ENCODE results near the gene ZNF614. TPM values are rescaled to one million over a fixed set of nuclear protein-coding genes. Genes with fewer than 3 reads are reported as not detected.
A peak's percentile ranks its signal among the peaks of the same experiment; 100 is the strongest.

The ZNF614 gene
- total and polyA plus RNA-seq, 2 of the 13 experiments (the other 11 are each of a cell fraction or from before 2014, with no cell fraction given) = 13.0 to 22.8 TPM

GRCh38 chr19:51986309-51987291, 41.6 kb downstream of the ZNF614 start, which contains the start of gene ZNF350 (continued):
- TF ChIP-seq ZNF468 (CRISPR knock-in tag; IDR thresholded peaks at IDR 0.05) (no peak), ZNF580 (CRISPR knock-in tag; IDR thresholded peaks at IDR 0.05; ENCODE audit: borderline replicate concordance, low read depth) (0 out of 2 replicates have a peak, but pooled peaks have one; percentile 61), TFE3 (CRISPR knock-in tag; IDR thresholded peaks at IDR 0.05) (no peak), HNF1B (CRISPR knock-in tag; IDR thresholded peaks at IDR 0.05) (peak; percentile 86), ISX (CRISPR knock-in tag; conservative IDR thresholded peaks at IDR 0.05) (no peak), ASH2L (IDR thresholded peaks at IDR 0.05; ENCODE audit: insufficient read length, low read depth, low read length) (peak; percentile 83), HES4 (CRISPR knock-in tag; IDR thresholded peaks at IDR 0.05; ENCODE audit: borderline replicate concordance) (no peak), KAT7 (CRISPR knock-in tag; IDR thresholded peaks at IDR 0.05; ENCODE audit: borderline replicate concordance) (no peak; the same call in 1 of the 2 replicates), CCDC6 (CRISPR knock-in tag; IDR thresholded peaks at IDR 0.05) (no peak), GABPB1 (CRISPR knock-in tag; IDR thresholded peaks at IDR 0.05) (peak; percentile 84), GATAD1 (CRISPR knock-in tag; IDR thresholded peaks at IDR 0.05) (peak; percentile 96), KLF6 (CRISPR knock-in tag; IDR thresholded peaks at IDR 0.05) (peak; percentile 52; the same call in 1 of the 2 replicates), ELF3 (CRISPR knock-in tag; IDR thresholded peaks at IDR 0.05) (peak; percentile 89), SSRP1 (CRISPR knock-in tag; IDR thresholded peaks at IDR 0.05) (0 out of 2 replicates have a peak, but pooled peaks have one; percentile 46), ARID4A (CRISPR knock-in tag; IDR thresholded peaks at IDR 0.05; ENCODE audit: borderline replicate concordance) (peak; percentile 94; the same call in 1 of the 2 replicates), ZNF574 (CRISPR knock-in tag; IDR thresholded peaks at IDR 0.05) (peak; percentile 95), RBAK (CRISPR knock-in tag; IDR thresholded peaks at IDR 0.05) (no peak), NR2F2 (IDR thresholded peaks at IDR 0.05; ENCODE audit: borderline replicate concordance, low read depth) (no peak; the same call in 1 of the 2 replicates)

Data from HepG2 (cell line).